Neural progenitor cell (in vitro differentiated cells): ENCODE measurements around the gene CYP4F2.

Experiments used
- EZH2 ChIP-seq: fragments of 200-600 bp; sonication (generic); IDR thresholded peaks from 2 replicates; pipeline ENCODE4 v1.6.1; 2017; ENCODE audit warnings: antibody characterized with exemption, mild to moderate bottlenecking, moderate library complexity
- EZH2phosphoT487 ChIP-seq: fragments of 200-600 bp; sonication (generic); IDR thresholded peaks from 2 replicates; pipeline ENCODE4 v1.6.1; 2017; ENCODE audit warnings: antibody characterized with exemption
- TF ChIP-seq, protein P1 (sequence below): fragments of 200-600 bp; sonication (generic); IDR thresholded peaks from 2 replicates; pipeline ENCODE4 v1.5.1; 2017; ENCODE audit warnings: antibody characterized with exemption, mild to moderate bottlenecking

DNA sequence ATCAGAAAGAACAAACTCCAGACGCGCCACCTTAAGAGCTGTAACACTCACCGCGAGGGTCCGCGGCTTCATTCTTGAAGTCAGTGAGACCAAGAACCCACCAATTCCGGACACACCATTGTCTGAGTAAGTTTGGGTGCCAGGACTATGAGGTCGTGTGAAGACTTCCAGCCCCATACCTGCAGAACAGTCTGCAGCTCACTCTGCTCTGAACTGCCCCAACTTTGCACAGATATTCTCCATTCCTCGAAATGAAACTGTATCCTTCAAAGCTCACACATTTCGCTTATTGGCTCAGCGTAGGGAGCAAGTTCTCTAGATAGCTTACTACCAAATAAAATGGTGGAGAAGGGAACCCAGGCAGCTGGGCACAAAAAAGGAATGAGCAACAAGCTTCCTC is 2.6 kb upstream of the CYP4F2 start:
- TF ChIP-seq, protein P1, sequence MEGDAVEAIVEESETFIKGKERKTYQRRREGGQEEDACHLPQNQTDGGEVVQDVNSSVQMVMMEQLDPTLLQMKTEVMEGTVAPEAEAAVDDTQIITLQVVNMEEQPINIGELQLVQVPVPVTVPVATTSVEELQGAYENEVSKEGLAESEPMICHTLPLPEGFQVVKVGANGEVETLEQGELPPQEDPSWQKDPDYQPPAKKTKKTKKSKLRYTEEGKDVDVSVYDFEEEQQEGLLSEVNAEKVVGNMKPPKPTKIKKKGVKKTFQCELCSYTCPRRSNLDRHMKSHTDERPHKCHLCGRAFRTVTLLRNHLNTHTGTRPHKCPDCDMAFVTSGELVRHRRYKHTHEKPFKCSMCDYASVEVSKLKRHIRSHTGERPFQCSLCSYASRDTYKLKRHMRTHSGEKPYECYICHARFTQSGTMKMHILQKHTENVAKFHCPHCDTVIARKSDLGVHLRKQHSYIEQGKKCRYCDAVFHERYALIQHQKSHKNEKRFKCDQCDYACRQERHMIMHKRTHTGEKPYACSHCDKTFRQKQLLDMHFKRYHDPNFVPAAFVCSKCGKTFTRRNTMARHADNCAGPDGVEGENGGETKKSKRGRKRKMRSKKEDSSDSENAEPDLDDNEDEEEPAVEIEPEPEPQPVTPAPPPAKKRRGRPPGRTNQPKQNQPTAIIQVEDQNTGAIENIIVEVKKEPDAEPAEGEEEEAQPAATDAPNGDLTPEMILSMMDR, result no peak
- TF ChIP-seq EZH2 (no peak), EZH2phosphoT487 (no peak)
